ENCODE results near the gene SLK. TPM values are rescaled to one million over a fixed set of nuclear protein-coding genes. Genes with fewer than 3 reads are reported as not detected.

SLK gene
- total RNA-seq, 2 experiments from 2014 or later, result 19.4 to 19.9 TPM

GRCh38 chr10:103930449-103930848 is 36.5 kb upstream of the SLK start:
- no peak for TF ChIP-seq EZH2phosphoT487 (IDR thresholded peaks at IDR 0.05; ENCODE audit: borderline replicate concordance, low read depth, low read length)
- TF ChIP-seq, protein P1, sequence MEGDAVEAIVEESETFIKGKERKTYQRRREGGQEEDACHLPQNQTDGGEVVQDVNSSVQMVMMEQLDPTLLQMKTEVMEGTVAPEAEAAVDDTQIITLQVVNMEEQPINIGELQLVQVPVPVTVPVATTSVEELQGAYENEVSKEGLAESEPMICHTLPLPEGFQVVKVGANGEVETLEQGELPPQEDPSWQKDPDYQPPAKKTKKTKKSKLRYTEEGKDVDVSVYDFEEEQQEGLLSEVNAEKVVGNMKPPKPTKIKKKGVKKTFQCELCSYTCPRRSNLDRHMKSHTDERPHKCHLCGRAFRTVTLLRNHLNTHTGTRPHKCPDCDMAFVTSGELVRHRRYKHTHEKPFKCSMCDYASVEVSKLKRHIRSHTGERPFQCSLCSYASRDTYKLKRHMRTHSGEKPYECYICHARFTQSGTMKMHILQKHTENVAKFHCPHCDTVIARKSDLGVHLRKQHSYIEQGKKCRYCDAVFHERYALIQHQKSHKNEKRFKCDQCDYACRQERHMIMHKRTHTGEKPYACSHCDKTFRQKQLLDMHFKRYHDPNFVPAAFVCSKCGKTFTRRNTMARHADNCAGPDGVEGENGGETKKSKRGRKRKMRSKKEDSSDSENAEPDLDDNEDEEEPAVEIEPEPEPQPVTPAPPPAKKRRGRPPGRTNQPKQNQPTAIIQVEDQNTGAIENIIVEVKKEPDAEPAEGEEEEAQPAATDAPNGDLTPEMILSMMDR (conservative IDR thresholded peaks at IDR 0.05; ENCODE audit: low read length), result no peak
- no peaks in the 10 kb centered on the region for H3K79me2 ChIP-seq (ENCODE audit: insufficient read depth, low read depth, low read length)
- H3K27ac ChIP-seq (ENCODE audit: low read depth, low read length, poor library complexity, severe bottlenecking), result no peak overlapping the region
- no peak overlapping the region for H3K4me3 ChIP-seq (ENCODE audit: low read depth, low read length, poor library complexity, severe bottlenecking)
- no TSS peak for BruUV-seq (replicated peaks)
- H3K4me1 ChIP-seq (ENCODE audit: insufficient read depth, low read length, poor library complexity, severe bottlenecking), result no peaks in the 10 kb centered on the region
- no peaks in the 10 kb centered on the region for H3K9me3 ChIP-seq (ENCODE audit: low read length)
- H3K36me3 ChIP-seq (ENCODE audit: insufficient read depth, low read length), result no peaks in the 10 kb centered on the region
- ChIA-PET CTCF (ENCODE audit: unreplicated experiment) (no interaction called here), POLR2A (no interaction called here)
- intact Hi-C loops (cut with micrococcal nuclease; ENCODE audit: unreplicated experiment), result no loop called here
- no peak for DNase-seq (ENCODE audit: low spot score)
- no peaks in the 10 kb centered on the region for H4K20me1 ChIP-seq (ENCODE audit: insufficient read depth, low read length)
- H3K4me2 ChIP-seq (ENCODE audit: low read length), result no peak overlapping the region
- H2AFZ ChIP-seq (ENCODE audit: low read length), result no peak overlapping the region
- no peaks in the 10 kb centered on the region for H3K9me2 ChIP-seq (ENCODE audit: insufficient read depth, low read length)

GRCh38 chr10:103930881-103931280 is 36.1 kb upstream of the SLK start:
- intact Hi-C loops (cut with micrococcal nuclease; ENCODE audit: unreplicated experiment), result no loop called here
- Histone ChIP-seq H3K9me3 (ENCODE audit: low read length) (no peaks in the 10 kb centered on the region), H3K4me3 (ENCODE audit: low read depth, low read length, poor library complexity, severe bottlenecking) (no peak overlapping the region), H2AFZ (ENCODE audit: low read length) (no peak overlapping the region), H3K79me2 (ENCODE audit: insufficient read depth, low read depth, low read length) (no peaks in the 10 kb centered on the region), H3K9me2 (ENCODE audit: insufficient read depth, low read length) (no peaks in the 10 kb centered on the region), H3K36me3 (ENCODE audit: insufficient read depth, low read length) (no peaks in the 10 kb centered on the region), H3K4me1 (ENCODE audit: insufficient read depth, low read length, poor library complexity, severe bottlenecking) (no peaks in the 10 kb centered on the region), H3K27ac (ENCODE audit: low read depth, low read length, poor library complexity, severe bottlenecking) (no peak overlapping the region), H3K4me2 (ENCODE audit: low read length) (no peak overlapping the region), H4K20me1 (ENCODE audit: insufficient read depth, low read length) (no peaks in the 10 kb centered on the region)
- no peak for DNase-seq (ENCODE audit: low spot score)
- CTCF ChIA-PET (ENCODE audit: unreplicated experiment), result no interaction called here
- TF ChIP-seq, protein P1 (conservative IDR thresholded peaks at IDR 0.05; ENCODE audit: low read length), result no peak
- no peak for TF ChIP-seq EZH2phosphoT487 (IDR thresholded peaks at IDR 0.05; ENCODE audit: borderline replicate concordance, low read depth, low read length)
- POLR2A ChIA-PET, result no interaction called here
- no TSS peak for BruUV-seq (replicated peaks)

DNA sequence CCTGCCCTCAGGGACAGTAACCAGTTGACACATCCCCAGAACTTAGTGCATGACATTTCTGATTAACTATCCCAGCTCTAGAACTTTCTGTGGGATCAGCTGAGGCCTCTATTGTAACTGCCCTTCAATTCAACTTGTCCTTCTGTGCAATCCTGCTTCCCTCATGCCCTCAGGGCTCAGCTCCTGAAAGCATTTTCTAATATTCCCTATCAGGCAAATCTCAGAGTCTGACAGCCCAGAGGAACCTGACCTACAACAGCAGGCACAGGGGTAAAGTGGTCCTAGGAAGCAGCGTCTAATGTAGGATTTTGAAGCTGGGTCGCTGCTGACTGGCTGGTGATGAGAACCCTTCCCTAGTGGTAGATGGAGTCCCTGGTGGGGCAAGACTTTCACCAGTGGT is 35.3 kb upstream of the SLK start:
- H3K9me3 ChIP-seq (ENCODE audit: low read length), result no peaks in the 10 kb centered on the region
- H2AFZ ChIP-seq (ENCODE audit: low read length), result no peak overlapping the region
- no TSS peak for BruUV-seq (replicated peaks)
- TF ChIP-seq, protein P1 (conservative IDR thresholded peaks at IDR 0.05; ENCODE audit: low read length), result no peak
- no peak for TF ChIP-seq EZH2phosphoT487 (IDR thresholded peaks at IDR 0.05; ENCODE audit: borderline replicate concordance, low read depth, low read length)
- no peaks in the 10 kb centered on the region for H3K36me3 ChIP-seq (ENCODE audit: insufficient read depth, low read length)
- intact Hi-C loops (cut with micrococcal nuclease; ENCODE audit: unreplicated experiment), result no loop called here
- ChIA-PET POLR2A (no interaction called here), CTCF (ENCODE audit: unreplicated experiment) (no interaction called here)
- no peak overlapping the region for H3K27ac ChIP-seq (ENCODE audit: low read depth, low read length, poor library complexity, severe bottlenecking)
- H3K79me2 ChIP-seq (ENCODE audit: insufficient read depth, low read depth, low read length), result no peaks in the 10 kb centered on the region
- no peaks in the 10 kb centered on the region for H3K4me1 ChIP-seq (ENCODE audit: insufficient read depth, low read length, poor library complexity, severe bottlenecking)
- no peaks in the 10 kb centered on the region for H3K9me2 ChIP-seq (ENCODE audit: insufficient read depth, low read length)
- H4K20me1 ChIP-seq (ENCODE audit: insufficient read depth, low read length), result no peaks in the 10 kb centered on the region
- H3K4me3 ChIP-seq (ENCODE audit: low read depth, low read length, poor library complexity, severe bottlenecking), result no peak overlapping the region
- no peak overlapping the region for H3K4me2 ChIP-seq (ENCODE audit: low read length)
- DNase-seq (ENCODE audit: low spot score), result no peak
